HepG2 (cell line): Measurements from ENCODE around the gene PATL2. TPM values are rescaled to one million over a fixed set of nuclear protein-coding genes. Genes with fewer than 3 reads are reported as not detected.
A peak's percentile ranks its signal among the peaks of the same experiment; 100 is the strongest.

Experiments used
- ASH2L ChIP-seq: fragments of 300-600, 200-600 bp; sonication (generic); IDR thresholded peaks from 2 replicates; pipeline ENCODE4 v1.7.0; 2017; ENCODE audit warnings: low read depth, mild to moderate bottlenecking, moderate library complexity, mixed read lengths, low read length; ENCODE audit not compliant: insufficient read length
- CERS6 ChIP-seq: sonication (generic); formaldehyde crosslinking; IDR thresholded peaks from 2 replicates; pipeline ENCODE4 v1.5.0; 2020; ENCODE audit warnings: missing genetic modification reagents
- KLF9 ChIP-seq: IDR thresholded peaks from 2 replicates; pipeline ENCODE4 v1.6.1; 2016; ENCODE audit warnings: low read depth
- MLXIP ChIP-seq: sonication (generic); formaldehyde crosslinking; IDR thresholded peaks from 2 replicates; pipeline ENCODE4 v1.9.0; 2021; ENCODE audit warnings: missing genetic modification reagents, borderline replicate concordance
- NFAT5 ChIP-seq: sonication (generic); formaldehyde crosslinking; IDR thresholded peaks from 2 replicates; pipeline ENCODE4 v1.4.0; 2020; ENCODE audit warnings: missing genetic modification reagents
- RNF2 ChIP-seq: fragments of 450-650 bp; conservative IDR thresholded peaks from 2 replicates; pipeline ENCODE4 v1.6.1; 2016; ENCODE audit warnings: low read depth
- SAFB2 ChIP-seq: sonication (generic); formaldehyde crosslinking; IDR thresholded peaks from 2 replicates; pipeline ENCODE4 v1.5.1; 2020; ENCODE audit warnings: missing genetic modification reagents, low read depth, mild to moderate bottlenecking, borderline replicate concordance
- TCF7 ChIP-seq: sonication (generic); IDR thresholded peaks from 2 replicates; pipeline ENCODE4 v1.6.1; 2016; ENCODE audit warnings: antibody characterized with exemption, low read depth
- TGIF2 ChIP-seq: IDR thresholded peaks from 2 replicates; pipeline ENCODE4 v1.6.1; 2016; ENCODE audit warnings: control low read depth, missing compliant biosample characterization
- ZBTB26 ChIP-seq: IDR thresholded peaks from 2 replicates; pipeline ENCODE4 v1.6.1; 2016; ENCODE audit warnings: missing compliant biosample characterization, missing genetic modification reagents, borderline replicate concordance
- ZNF549 ChIP-seq: sonication (generic); formaldehyde crosslinking; IDR thresholded peaks from 2 replicates; pipeline ENCODE4 v1.5.0; 2020; ENCODE audit warnings: missing genetic modification reagents
- ZNF572 ChIP-seq: sonication (generic); formaldehyde crosslinking; IDR thresholded peaks from 2 replicates; pipeline ENCODE4 v1.5.1; 2020; ENCODE audit warnings: mild to moderate bottlenecking, missing genetic modification reagents
- ZNF710 ChIP-seq: sonication (generic); formaldehyde crosslinking; IDR thresholded peaks from 2 replicates; pipeline ENCODE4 v1.5.0; 2020; ENCODE audit warnings: mild to moderate bottlenecking, missing genetic modification reagents, borderline replicate concordance
- ZNF776 ChIP-seq: sonication (generic); formaldehyde crosslinking; IDR thresholded peaks from 2 replicates; pipeline ENCODE4 v1.4.0; 2020; ENCODE audit warnings: mild to moderate bottlenecking, missing genetic modification reagents
- ZNF841 ChIP-seq: sonication (generic); formaldehyde crosslinking; IDR thresholded peaks from 2 replicates; pipeline ENCODE4 v1.8.1; 2023; ENCODE audit warnings: missing genetic modification reagents, borderline replicate concordance
- polyA plus RNA-seq, 8 experiments: library from polyadenylated mRNA; depleted of rRNA in 3 of 8; stranded (reverse) in 7 of 8; unstranded in 1 of 8; fragments of >200 nt; fragmentation: Illumina TruSeq in 4 of 8; extraction: Trizol in 4 of 8; gene quantifications; 2 replicates each; pipeline versions ENCODE4 v1.2.1 to v1.2.3, GENCODE V29; 2011 to 2016; ENCODE audit warnings: low read depth in 4 of 8, missing spikeins in 1 of 8, mixed read lengths in 1 of 8; ENCODE audit not compliant: insufficient read depth in 1 of 8
- total RNA-seq, 5 experiments: library from RNA; depleted of rRNA; stranded (reverse); fragments of >200 nt; fragmentation: Illumina TruSeq; extraction: Trizol; gene quantifications; 2 replicates each; pipeline ENCODE4 v1.2.3, GENCODE V29; 2016; ENCODE audit warnings: low read depth in 1 of 5

Gene PATL2
- total and polyA plus RNA-seq, 2 of the 13 experiments (the other 11 are each of a cell fraction or from before 2014, with no cell fraction given): 0.15 to 0.53 TPM

GRCh38 chr15:44663410-44664308, 47.5 kb downstream of the PATL2 start, which contains the start of gene SPG11 (continued):
- TF ChIP-seq SAFB2 (CRISPR knock-in tag) (0 out of 2 replicates have a peak, but pooled peaks have one; percentile 62), TCF7 (no peak), MLXIP (CRISPR knock-in tag) (no peak), ZNF572 (CRISPR knock-in tag) (0 out of 2 replicates have a peak, but pooled peaks have one; percentile 7), CERS6 (CRISPR knock-in tag) (no peak), ASH2L (peak; percentile 86), NFAT5 (peak; percentile 82; the same call in 1 of the 2 replicates), ZNF776 (peak; percentile 82; the same call in 1 of the 2 replicates), KLF9 (no peak), ZNF841 (CRISPR knock-in tag) (peak; percentile 64; the same call in 1 of the 2 replicates), ZNF710 (CRISPR knock-in tag) (peak; percentile 67; the same call in 1 of the 2 replicates), ZNF549 (CRISPR knock-in tag) (no peak), TGIF2 (CRISPR knock-in tag) (peak; percentile 77), RNF2 (peak; percentile 95), ZBTB26 (CRISPR knock-in tag) (peak; percentile 39)
